Gastrocnemius medialis (tissue), 4 donors: Measurements from ENCODE around the gene ESR1. TPM values are rescaled to one million over a fixed set of nuclear protein-coding genes. Genes with fewer than 3 reads are reported as not detected.

Experiments used
- ATAC-seq, 2 donors: fragments of 150-250 bp; one replicate each; pipeline ENCODE4 v1.9.1; 2016
- DNase-seq, 2 donors: peaks; one replicate each; pipeline ENCODE4 v3.0.0-alpha.2; 2019
- H3K27ac ChIP-seq, 4 donors: fragments of 200-600 bp; sonication (generic); 1 replicate in 1 of 4; 2 replicates in 3 of 4; pipeline ENCODE4 v1.5.1; 2016 to 2018; ENCODE audit warnings: mild to moderate bottlenecking in 2 of 4, moderate library complexity in 1 of 4
- H3K27me3 ChIP-seq, 3 donors: fragments of 200-600 bp; sonication (generic) in 2 of 3; 1 replicate in 1 of 3; 2 replicates in 2 of 3; pipeline versions ENCODE4 v1.5.1 to v1.6.0; 2016 to 2019; ENCODE audit warnings: mild to moderate bottlenecking in 1 of 3, moderate library complexity in 1 of 3
- H3K36me3 ChIP-seq, 2 donors: fragments of 200-600 bp; sonication (generic) in 1 of 2; one replicate each; pipeline ENCODE4 v1.5.1; 2017 to 2018
- H3K4me1 ChIP-seq, 2 donors: fragments of 200-600 bp; sonication (generic) in 1 of 2; one replicate each; pipeline ENCODE4 v1.5.1; 2016 to 2017; ENCODE audit warnings: mild to moderate bottlenecking in 2 of 2
- H3K4me3 ChIP-seq, 4 donors: fragments of 200-600 bp; sonication (generic) in 3 of 4; 1 replicate in 1 of 4; 2 replicates in 3 of 4; pipeline ENCODE4 v1.5.1; 2016 to 2019; ENCODE audit warnings: mild to moderate bottlenecking in 2 of 4
- H3K9me3 ChIP-seq, 3 donors: fragments of 200-600 bp; sonication (generic) in 2 of 3; 1 replicate in 1 of 3; 2 replicates in 2 of 3; pipeline ENCODE4 v1.5.1; 2016 to 2019
- POLR2A ChIP-seq, 2 donors: fragments of 450-650 bp; IDR thresholded peaks; one replicate each; pipeline ENCODE4 v1.6.1; 2017; ENCODE audit warnings: antibody characterized with exemption in 2 of 2, mild to moderate bottlenecking in 2 of 2, moderate library complexity in 2 of 2
- in situ Hi-C, 4 donors: fragments of 200-750 bp; cut with MboI; loops; one replicate each; pipeline versions ENCODE4 v1.15.0 to v1.8.0; 2017; ENCODE audit warnings: low sequenced_read_pairs in 4 of 4
- intact Hi-C: fragments of 100-400 bp; cut with DNase I; formaldehyde crosslinking; loops from one replicate; pipeline ENCODE4 v1.15.1; 2023; ENCODE audit warnings: low total_unique reads
- total RNA-seq, 4 donors: library from RNA; depleted of rRNA; stranded (reverse); fragments of >200 nt; gene quantifications; one replicate each; pipeline versions ENCODE4 v1.1.0 to v1.2.3, GENCODE V29; 2016
- TF ChIP-seq, protein P1 (sequence below), 5 experiments: fragments of 450-650 bp in 3 of 5; fragments of 200-600 bp in 2 of 5; sonication (generic) in 2 of 5; IDR thresholded peaks in 4 of 5; conservative IDR thresholded peaks in 1 of 5; 1 replicate in 4 of 5; 2 replicates in 1 of 5; pipeline ENCODE4 v1.5.1; 2016 to 2019; ENCODE audit warnings: antibody characterized with exemption in 5 of 5, mild to moderate bottlenecking in 3 of 5, moderate library complexity in 3 of 5

ESR1 gene
- total RNA-seq, 4 donors from 2014 or later = 0.61 to 1.1 (median 1.1) TPM

GRCh38 chr6:152122434-152122833 is 315.0 kb downstream of the ESR1 start:
- intact Hi-C loops = loop anchor here (5.0 kb wide), 1 partner anchor 145 kb away; no protein-coding TSS in a partner anchor

DNA sequence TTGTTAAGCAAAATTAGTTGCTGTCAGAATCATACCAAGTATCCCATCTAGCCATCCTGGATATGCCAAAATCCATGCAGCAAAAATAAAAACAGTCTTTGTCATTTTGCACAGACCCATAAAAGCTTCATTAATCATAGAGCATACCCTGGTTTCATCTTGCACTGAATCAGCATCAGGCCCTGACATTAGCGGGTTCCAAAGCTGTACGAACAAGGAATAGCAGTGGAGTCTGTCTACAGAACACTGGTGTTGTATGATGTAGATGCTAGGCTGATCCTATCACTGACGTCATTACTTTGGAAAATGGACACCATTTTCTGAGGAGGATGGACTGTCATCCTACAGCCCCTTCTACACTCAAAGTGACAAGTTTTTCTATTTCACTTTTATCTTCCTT is 315.6 kb downstream of the ESR1 start:
- Histone ChIP-seq H3K9me3 (no peaks in the 10 kb centered on the region), H3K36me3 (peaks cover 0 to 27% of the 10 kb centered on the region in 2 donors), H3K27me3 (no peaks in the 10 kb centered on the region), H3K27ac (no peak overlapping the region), H3K4me3 (no peak overlapping the region), H3K4me1 (peaks cover 31 to 37% of the 10 kb centered on the region in 2 donors)
- in situ Hi-C loops = loop anchor here (5.0 to 10.0 kb wide), 3 partner anchors 356 to 438 kb away; no protein-coding TSS in a partner anchor
- DNase-seq (no peak), ATAC-seq (no peak)
- TF ChIP-seq POLR2A (IDR thresholded peaks at IDR 0.05) = no peak
- TF ChIP-seq, protein P1, sequence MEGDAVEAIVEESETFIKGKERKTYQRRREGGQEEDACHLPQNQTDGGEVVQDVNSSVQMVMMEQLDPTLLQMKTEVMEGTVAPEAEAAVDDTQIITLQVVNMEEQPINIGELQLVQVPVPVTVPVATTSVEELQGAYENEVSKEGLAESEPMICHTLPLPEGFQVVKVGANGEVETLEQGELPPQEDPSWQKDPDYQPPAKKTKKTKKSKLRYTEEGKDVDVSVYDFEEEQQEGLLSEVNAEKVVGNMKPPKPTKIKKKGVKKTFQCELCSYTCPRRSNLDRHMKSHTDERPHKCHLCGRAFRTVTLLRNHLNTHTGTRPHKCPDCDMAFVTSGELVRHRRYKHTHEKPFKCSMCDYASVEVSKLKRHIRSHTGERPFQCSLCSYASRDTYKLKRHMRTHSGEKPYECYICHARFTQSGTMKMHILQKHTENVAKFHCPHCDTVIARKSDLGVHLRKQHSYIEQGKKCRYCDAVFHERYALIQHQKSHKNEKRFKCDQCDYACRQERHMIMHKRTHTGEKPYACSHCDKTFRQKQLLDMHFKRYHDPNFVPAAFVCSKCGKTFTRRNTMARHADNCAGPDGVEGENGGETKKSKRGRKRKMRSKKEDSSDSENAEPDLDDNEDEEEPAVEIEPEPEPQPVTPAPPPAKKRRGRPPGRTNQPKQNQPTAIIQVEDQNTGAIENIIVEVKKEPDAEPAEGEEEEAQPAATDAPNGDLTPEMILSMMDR (IDR thresholded peaks at IDR 0.05 in 4 of 5, conservative IDR thresholded peaks at IDR 0.05 in 1 of 5) = no peak
- intact Hi-C loops = loop anchor here (5.0 kb wide), 1 partner anchor 146 kb away; no protein-coding TSS in a partner anchor

More at GRCh38 chr6:152122434-152122833, 315.0 kb downstream of the ESR1 start:
- Histone ChIP-seq H3K27me3 (no peaks in the 10 kb centered on the region), H3K4me3 (no peak overlapping the region), H3K27ac (peak overlapping the region in 3 of 4 donors; percentile 26 to 67 (median 42)), H3K4me1 (peaks cover 31 to 35% of the 10 kb centered on the region in 2 donors), H3K36me3 (peaks cover 0 to 27% of the 10 kb centered on the region in 2 donors), H3K9me3 (no peaks in the 10 kb centered on the region)
- DNase-seq (no peak), ATAC-seq (no peak)
- TF ChIP-seq, protein P1 (IDR thresholded peaks at IDR 0.05 in 4 of 5, conservative IDR thresholded peaks at IDR 0.05 in 1 of 5) = no peak
- TF ChIP-seq POLR2A (IDR thresholded peaks at IDR 0.05) = no peak
- in situ Hi-C loops = loop anchor here (5.0 to 10.0 kb wide), 3 partner anchors 355 to 438 kb away; no protein-coding TSS in a partner anchor

DNA sequence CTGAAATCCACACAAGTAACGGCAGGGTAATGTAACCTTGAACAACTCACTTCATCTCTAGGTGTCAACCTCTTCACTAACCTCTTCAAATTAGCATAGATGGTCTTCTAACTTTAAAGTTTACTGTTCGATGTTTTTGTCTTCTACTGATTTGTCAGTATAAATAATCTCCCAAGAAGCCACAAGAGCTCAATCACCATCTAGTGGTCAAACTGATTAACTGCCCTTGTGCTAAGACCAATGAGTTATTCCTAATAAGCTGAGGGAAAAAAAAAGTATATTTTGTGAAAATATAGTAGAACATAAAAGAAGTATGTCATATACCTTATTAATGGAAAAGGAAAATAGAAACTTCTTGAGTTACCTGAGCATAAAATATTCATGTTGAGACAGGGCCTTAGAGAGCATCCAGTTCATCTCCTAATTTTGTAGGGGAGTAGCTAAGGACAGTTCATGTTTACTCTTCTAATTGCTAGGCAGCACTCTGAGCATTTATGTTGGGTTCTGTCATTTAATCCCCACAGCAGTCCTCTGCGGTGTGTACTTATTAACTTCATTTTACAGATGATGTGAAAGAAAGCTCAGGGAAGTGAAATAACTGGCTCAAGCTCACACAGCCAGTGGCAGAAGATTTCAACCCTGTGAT is 317.1 kb downstream of the ESR1 start:
- Histone ChIP-seq H3K4me1 (peaks cover 33 to 40% of the 10 kb centered on the region in 2 donors), H3K4me3 (no peak overlapping the region), H3K9me3 (no peaks in the 10 kb centered on the region), H3K27me3 (no peaks in the 10 kb centered on the region), H3K27ac (peak overlapping the region in 2 of 4 donors; percentile 11 to 71), H3K36me3 (peaks cover 0 to 30% of the 10 kb centered on the region in 2 donors)
- TF ChIP-seq, protein P1 (IDR thresholded peaks at IDR 0.05 in 4 of 5, conservative IDR thresholded peaks at IDR 0.05 in 1 of 5) = peak; percentile 74 to 94 (median 85)
- TF ChIP-seq POLR2A (IDR thresholded peaks at IDR 0.05) = no peak
- DNase-seq (no peak), ATAC-seq (peak; percentile 68 to 72)
- intact Hi-C loops = loop anchor here (1.0 to 5.0 kb wide), 3 partner anchors 147 to 442 kb away; no protein-coding TSS in a partner anchor
- in situ Hi-C loops = loop anchor here (5.0 to 10.0 kb wide), 3 partner anchors 357 to 440 kb away; no protein-coding TSS in a partner anchor

DNA sequence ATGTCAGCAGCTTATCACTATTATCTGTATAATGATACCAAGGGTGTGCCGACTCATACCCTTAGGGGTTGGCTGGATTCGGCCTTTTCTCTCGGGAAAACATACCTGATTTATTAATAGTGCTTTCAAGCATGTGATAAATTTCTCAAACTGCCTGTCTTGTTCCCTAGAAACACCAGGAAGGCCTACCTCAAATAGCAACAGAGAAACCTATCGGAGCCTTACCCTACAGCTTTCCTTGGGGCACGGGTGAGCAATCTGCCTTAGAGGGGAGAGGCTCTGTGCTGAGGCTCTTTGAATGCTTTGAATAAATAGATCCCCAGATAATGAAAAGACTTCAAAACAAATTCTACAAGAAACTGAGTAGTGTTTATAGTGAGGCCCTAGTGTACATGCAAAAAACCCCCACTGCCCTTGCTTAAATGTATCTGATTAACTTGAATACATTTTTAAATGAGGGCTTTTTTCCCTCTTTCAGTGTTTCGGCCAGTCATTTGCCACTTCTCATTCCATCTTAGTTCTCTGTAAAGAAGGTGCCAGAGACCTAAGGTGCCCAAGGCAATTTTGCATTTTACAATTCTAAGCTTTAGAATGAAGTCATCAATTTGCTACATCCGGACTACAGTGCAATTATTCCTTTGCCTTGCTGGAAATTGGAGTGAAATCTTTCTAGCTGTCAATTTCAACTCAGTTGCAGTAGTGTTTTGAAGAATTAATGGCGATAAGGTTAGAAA is 320.1 kb downstream of the ESR1 start:
- no peak overlapping the region for H3K4me3 ChIP-seq
- in situ Hi-C loops = loop anchor here in 2 of 4 donors (10.0 kb wide), 2 partner anchors 363 to 443 kb away; no protein-coding TSS in a partner anchor
- DNase-seq (no peak), ATAC-seq (no peak)
- H3K27me3 ChIP-seq = no peaks in the 10 kb centered on the region
- TF ChIP-seq POLR2A (IDR thresholded peaks at IDR 0.05) = no peak
- TF ChIP-seq, protein P1 (IDR thresholded peaks at IDR 0.05 in 4 of 5, conservative IDR thresholded peaks at IDR 0.05 in 1 of 5) = no peak
- peak overlapping the region; percentile 33 to 71 (median 50) for H3K27ac ChIP-seq
- intact Hi-C loops = loop anchor here (5.0 kb wide), 1 partner anchor 445 kb away; no protein-coding TSS in a partner anchor
- H3K9me3 ChIP-seq = no peaks in the 10 kb centered on the region
- H3K4me1 ChIP-seq = peaks cover 32 to 35% of the 10 kb centered on the region in 2 donors
- H3K36me3 ChIP-seq = peaks cover 0 to 19% of the 10 kb centered on the region in 2 donors
